K562 (cell line): ENCODE results near the gene CERS6. TPM values are rescaled to one million over a fixed set of nuclear protein-coding genes. Genes with fewer than 3 reads are reported as not detected.

Experiments
- ATAC-seq: fragments of 200-7000 bp; cut with Tn5 transposase; 3 replicates; pipeline ENCODE4 v1.9.1; 2020; ENCODE audit warnings: moderate library complexity
- BruUV-seq: library from RNA; stranded (reverse); fragments of 400-500 nt; replicated peaks from 2 replicates; lab custom pipeline; 2021; lab: Mats Ljungman, UMichigan
- CTCF ChIA-PET: fragments of 300-600 bp; formaldehyde crosslinking; extraction: SDS; loops from one replicate; lab custom pipeline; 2021; ENCODE audit warnings: low intra/inter-chr PET ratio; lab: Yijun Ruan, JAX
- POLR2A ChIA-PET: fragments of 300-600, 350-650 bp; sonication (Branson Sonifier 250); formaldehyde crosslinking; extraction: SDS; loops from one replicate; lab custom pipeline; 2021; ENCODE audit warnings: antibody characterized with exemption, inconsistent platforms; lab: Yijun Ruan, JAX
- DNase-seq, 4 experiments: peaks; one replicate each; pipeline versions ENCODE4 v3.0.0 to v3.0.0-alpha.2; 2011 to 2018; ENCODE audit warnings: low spot score in 3 of 4, mixed read lengths in 3 of 4; ENCODE audit errors: extremely low read depth in 1 of 4
- FAIRE-seq: peaks from 2 replicates; lab custom pipeline; 2011; peaks lifted over from hg19 to GRCh38; lab: Jason Lieb, UNC
- H2AFZ ChIP-seq: 2 replicates; pipeline ENCODE4 v1.6.0; 2011; ENCODE audit warnings: low read depth, low read length, control low read depth, inconsistent platforms
- H3K27ac ChIP-seq: fragments of 200-600 bp; 3 replicates; pipeline ENCODE4 v1.8.0; 2011; ENCODE audit warnings: low read depth, mild to moderate bottlenecking, control low read depth, inconsistent platforms, low read length, moderate library complexity, mixed read lengths; ENCODE audit errors: extremely low read depth
- H3K27me3 ChIP-seq, 2 experiments: fragments of 300-600 bp in 1 of 2; 2 replicates in 1 of 2; 3 replicates in 1 of 2; pipeline versions ENCODE4 v1.6.0 to v1.8.0; 2011; ENCODE audit warnings: inconsistent platforms in 2 of 2, low read length in 2 of 2, mild to moderate bottlenecking in 1 of 2, mixed read lengths in 1 of 2, moderate library complexity in 1 of 2; ENCODE audit not compliant: control insufficient read depth in 2 of 2, insufficient read depth in 2 of 2
- H3K36me3 ChIP-seq: fragments of 300-600 bp; 3 replicates; pipeline ENCODE4 v1.8.0; 2011; ENCODE audit warnings: mild to moderate bottlenecking, low read length, inconsistent platforms; ENCODE audit not compliant: control insufficient read depth, insufficient read depth
- H3K4me1 ChIP-seq, 2 experiments: fragments of 200-600 bp in 1 of 2; replicated peaks in 1 of 2; 2 replicates in 1 of 2; 3 replicates in 1 of 2; pipeline versions ENCODE4 v1.5.1 to v1.8.0; 2011; ENCODE audit warnings: inconsistent platforms in 2 of 2, low read length in 2 of 2, mild to moderate bottlenecking in 1 of 2, mixed read lengths in 1 of 2, moderate library complexity in 1 of 2; ENCODE audit not compliant: control insufficient read depth in 2 of 2, insufficient read depth in 2 of 2
- H3K4me2 ChIP-seq: 2 replicates; pipeline ENCODE4 v1.6.1; 2011; ENCODE audit warnings: low read length, control low read depth, inconsistent platforms, mixed read lengths; ENCODE audit not compliant: insufficient read depth
- H3K4me3 ChIP-seq: fragments of 200-600 bp; sonication (generic), shearing (Covaris generic); 2 replicates; pipeline ENCODE4 v1.5.1; 2016; ENCODE audit warnings: control low read depth, inconsistent platforms
- H3K79me2 ChIP-seq: fragments of 200-600 bp; 3 replicates; pipeline ENCODE4 v1.8.0; 2011; ENCODE audit warnings: low read length, inconsistent platforms; ENCODE audit not compliant: control insufficient read depth, insufficient read depth
- H3K9ac ChIP-seq, 2 experiments: 2 replicates each; pipeline versions ENCODE4 v1.6.0 to v1.6.1; 2011; ENCODE audit warnings: low read depth in 2 of 2, low read length in 2 of 2, control low read depth in 1 of 2, inconsistent platforms in 1 of 2, mild to moderate bottlenecking in 1 of 2, mixed read lengths in 1 of 2; ENCODE audit not compliant: insufficient read depth in 1 of 2
- H3K9me1 ChIP-seq: one replicate; pipeline ENCODE4 v1.6.0; 2011; ENCODE audit warnings: inconsistent platforms, mild to moderate bottlenecking, low read length, moderate library complexity; ENCODE audit not compliant: control insufficient read depth, insufficient read depth
- H3K9me3 ChIP-seq: replicated peaks from 2 replicates; pipeline ENCODE4 v1.5.1; 2011; ENCODE audit warnings: low read depth, low read length, inconsistent platforms; ENCODE audit not compliant: control insufficient read depth, insufficient read depth
- H4K20me1 ChIP-seq: replicated peaks from 2 replicates; pipeline ENCODE4 v1.6.1; 2011; ENCODE audit warnings: low read length, inconsistent platforms, mixed read lengths; ENCODE audit not compliant: control insufficient read depth, insufficient read depth
- C11orf30 ChIP-seq: fragments of 450-650 bp; IDR thresholded peaks from 2 replicates; pipeline ENCODE4 v1.6.1; 2016; ENCODE audit warnings: low read depth, mild to moderate bottlenecking
- CEBPB ChIP-seq: fragments of 450-650 bp; IDR thresholded peaks from 2 replicates; pipeline ENCODE4 v1.6.1; 2016; ENCODE audit warnings: missing genetic modification characterization, missing compliant biosample characterization
- DACH1 ChIP-seq: fragments of 450-650 bp; IDR thresholded peaks from 2 replicates; pipeline ENCODE4 v1.6.1; 2018; ENCODE audit not compliant: partially characterized antibody
- HNRNPUL1 ChIP-seq: fragments of 200-400 bp; formaldehyde crosslinking; IDR thresholded peaks from 2 replicates; pipeline ENCODE4 v1.6.1; 2017; ENCODE audit warnings: low read length
- IFI16 ChIP-seq: fragments of 250-450 bp; sonication (Bioruptor Pico); IDR thresholded peaks from 2 replicates; pipeline ENCODE4 v2.1.2; 2022; ENCODE audit warnings: mild to moderate bottlenecking, inconsistent platforms
- MAFF ChIP-seq: IDR thresholded peaks from 2 replicates; pipeline ENCODE4 v1.6.1; 2012; ENCODE audit warnings: low read length, improper control_type of control experiment
- NR3C1 ChIP-seq: sonication (generic); formaldehyde crosslinking; IDR thresholded peaks from 2 replicates; pipeline ENCODE4 v1.8.1; 2022; ENCODE audit warnings: missing genetic modification reagents
- THRB ChIP-seq: fragments of 450-650 bp; formaldehyde crosslinking; conservative IDR thresholded peaks from 2 replicates; pipeline ENCODE4 v1.4.0; 2022; ENCODE audit warnings: mild to moderate bottlenecking, missing genetic modification characterization
- ZNF280A ChIP-seq: fragments of 450-650 bp; IDR thresholded peaks from 2 replicates; pipeline ENCODE4 v1.6.1; 2018; ENCODE audit warnings: mild to moderate bottlenecking, low read depth; ENCODE audit not compliant: partially characterized antibody
- ZNF316 ChIP-seq: fragments of 450-650 bp; IDR thresholded peaks from 2 replicates; pipeline ENCODE4 v1.6.1; 2016
- WGBS: fragments of 100-300 bp; shearing (Covaris generic); methylation state at CpG from one replicate; pipeline ENCODE4 v1.1.6; 2016; ENCODE audit warnings: low coverage, mixed read lengths; ENCODE audit not compliant: insufficient coverage; ENCODE audit errors: missing lambda C conversion rate; 5-methylcytosine and 5-hydroxymethylcytosine counted together
- in situ Hi-C: fragments of 300-500 bp; cut with MboI; formaldehyde crosslinking; loops from 4 replicates; pipeline ENCODE4 v1.15.0; 2018; ENCODE audit warnings: inconsistent platforms, mixed read lengths
- intact Hi-C: fragments of 100-400 bp; cut with micrococcal nuclease; formaldehyde crosslinking; loops from 2 replicates; pipeline ENCODE4 v1.14.2; 2022
- polyA plus RNA-seq, 8 experiments: library from polyadenylated mRNA; depleted of rRNA in 4 of 8; stranded (reverse) in 5 of 8; unstranded in 3 of 8; fragments of >200 nt; fragmentation: Nextera tagmentation in 2 of 8; fragmentation: Illumina TruSeq in 1 of 8; extraction: Ambion mirVana in 2 of 8; extraction: Trizol in 1 of 8; gene quantifications; 2 replicates each; pipeline versions ENCODE4 v1.2.1 to v1.2.3, GENCODE V29; 2011 to 2014; ENCODE audit warnings: inconsistent platforms in 1 of 8, missing spikeins in 1 of 8
- total RNA-seq, 7 experiments: library from RNA; depleted of rRNA in 6 of 7; stranded (reverse); fragments of >200 nt in 6 of 7; fragmentation: Illumina TruSeq in 2 of 7; extraction: Trizol in 2 of 7; gene quantifications; 2 replicates each; pipeline versions ENCODE4 v1.2.1 to v1.2.3, GENCODE V29; 2011 to 2021; ENCODE audit warnings: low replicate concordance in 1 of 7

The CERS6 gene
- total and polyA plus RNA-seq, 9 of the 15 experiments (the other 6 are each of a cell fraction or from before 2014, with no cell fraction given), result 1.6 to 13.6 (median 11.4) TPM

GRCh38 chr2:168713325-168713724 lies 257.3 kb downstream of the CERS6 start (continued):
- TF ChIP-seq ZNF280A, result no peak
- no peak for TF ChIP-seq CEBPB (tag)

GRCh38 chr2:168715849-168716248 lies 259.8 kb downstream of the CERS6 start:
- ATAC-seq, result no peak
- 38% methylated on average over 2 of the region's 2 CpGs for WGBS
- intact Hi-C loops (no loop called here), in situ Hi-C loops (no loop called here)
- H3K4me2 ChIP-seq, result no peak overlapping the region
- POLR2A ChIA-PET, result interaction anchor here (0.9 kb wide), 1 partner anchor 13 kb away, joined by 6 read pairs; no protein-coding TSS in a partner anchor
- no peak overlapping the region for H3K4me3 ChIP-seq
- H3K9me1 ChIP-seq, result no peaks in the 10 kb centered on the region
- CTCF ChIA-PET, result no interaction called here
- no peak for FAIRE-seq
- no peak overlapping the region for H2AFZ ChIP-seq
- H3K9me3 ChIP-seq, result no peaks in the 10 kb centered on the region
- peaks cover 0 to 13% of the 10 kb centered on the region in 2 experiments; a peak in 3 of 5 replicates for H3K4me1 ChIP-seq
- H3K79me2 ChIP-seq, result no peaks in the 10 kb centered on the region
- H4K20me1 ChIP-seq, result no peaks in the 10 kb centered on the region
- no peak overlapping the region for H3K9ac ChIP-seq
- no peak for TF ChIP-seq IFI16
- TF ChIP-seq C11orf30, result peak; percentile 57; the same call in 1 of the 2 replicates
- TF ChIP-seq ZNF316, result peak; percentile 73
- TF ChIP-seq HNRNPUL1, result no peak
- no peak for TF ChIP-seq NR3C1 (CRISPR knock-in tag)
- TF ChIP-seq MAFF, result peak; percentile 24; the same call in 1 of the 2 replicates
- no peak for TF ChIP-seq THRB (CRISPR knock-in tag)
- no peak for TF ChIP-seq DACH1
- DNase-seq, result no peak
- no TSS peak for BruUV-seq
- no peaks in the 10 kb centered on the region; the same call in 2 of the 3 replicates for H3K36me3 ChIP-seq
- no peaks in the 10 kb centered on the region for H3K27me3 ChIP-seq
- H3K27ac ChIP-seq, result no peak overlapping the region
